Spinal cord (tissue), 10 donors: Measurements from ENCODE around the gene PDZD2. TPM values are rescaled to one million over a fixed set of nuclear protein-coding genes. Genes with fewer than 3 reads are reported as not detected.
"Not testable (repeated sequence)": the region's sequence is repeated elsewhere in the genome, so short reads cannot be mapped to it uniquely, and the experiment has no call there.

Experiments
- DNase-seq, 6 donors: peaks; one replicate each; pipeline versions ENCODE4 v3.0.0 to v3.0.0-alpha.2; 2013 to 2015; ENCODE audit warnings: low spot score in 6 of 6, low read depth in 4 of 6
- H3K27ac ChIP-seq: one replicate; pipeline ENCODE4 v1.5.1; 2013; ENCODE audit warnings: low read depth, low read length, control low read depth
- H3K27me3 ChIP-seq: one replicate; pipeline ENCODE4 v1.6.1; 2013; ENCODE audit warnings: low read length; ENCODE audit not compliant: control insufficient read depth, insufficient read depth
- H3K36me3 ChIP-seq: one replicate; pipeline ENCODE4 v1.6.1; 2013; ENCODE audit warnings: low read length; ENCODE audit not compliant: control insufficient read depth, insufficient read depth
- H3K4me1 ChIP-seq: one replicate; pipeline ENCODE4 v1.6.1; 2013; ENCODE audit warnings: low read length; ENCODE audit not compliant: control insufficient read depth, insufficient read depth
- H3K4me3 ChIP-seq: one replicate; pipeline ENCODE4 v1.5.1; 2013; ENCODE audit warnings: low read depth, low read length, control low read depth
- H3K9me3 ChIP-seq: one replicate; pipeline ENCODE4 v1.6.1; 2013; ENCODE audit warnings: low read length; ENCODE audit not compliant: control insufficient read depth, insufficient read depth
- WGBS: methylation state at CpG from one replicate; pipeline ENCODE4 v1.1.5; 2013; ENCODE audit warnings: missing lambda C conversion rate; ENCODE audit not compliant: insufficient coverage; 5-methylcytosine and 5-hydroxymethylcytosine counted together
- polyA plus RNA-seq, 2 donors: library from polyadenylated mRNA; unstranded; fragments of 120-200 nt; gene quantifications; one replicate each; pipeline ENCODE4 v1.2.1, GENCODE V29; 2013; ENCODE audit not compliant: insufficient read length in 2 of 2
- total RNA-seq, 2 donors: library from RNA; depleted of rRNA in 1 of 2; stranded (reverse); fragments of 120-200 nt in 1 of 2; fragments of >200 nt in 1 of 2; gene quantifications; one replicate each; pipeline versions ENCODE4 v1.2.3 to v1.2.4, GENCODE V29; 2013 to 2014
- donor health status: healthy.

PDZD2 gene
- total and polyA plus RNA-seq, 4 donors = 22.1 to 40.2 (median 34.9) TPM

DNA sequence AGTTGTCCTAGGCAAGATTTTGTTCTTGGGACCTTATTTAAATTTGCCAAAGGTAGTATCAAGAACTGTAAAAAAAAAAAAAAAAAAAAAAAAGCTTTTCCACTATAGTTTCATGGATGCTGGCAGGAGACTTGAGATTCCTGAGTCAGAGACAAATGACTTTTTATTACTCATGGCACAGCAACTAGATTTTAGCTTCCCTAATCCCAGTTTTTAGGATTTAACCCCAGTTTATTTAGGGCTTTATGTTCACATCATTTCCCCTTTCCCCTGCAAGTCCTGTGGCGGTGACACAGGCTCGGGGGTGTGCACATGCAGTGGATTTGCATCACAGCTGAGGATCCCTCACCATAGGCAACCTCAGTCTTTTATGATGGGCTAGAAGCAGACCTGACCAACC, 390.3 kb downstream of the PDZD2 start:
- Histone ChIP-seq H3K27me3 (no peaks in the 10 kb centered on the region), H3K27ac (peak overlapping the region; percentile 6), H3K4me1 (peaks cover 19% of the 10 kb centered on the region), H3K4me3 (no peak overlapping the region), H3K36me3 (no peaks in the 10 kb centered on the region), H3K9me3 (no peaks in the 10 kb centered on the region)
- no peak for DNase-seq
- whole genome bisulfite sequencing = 89% methylated on average over 2 of the region's 2 CpGs

DNA sequence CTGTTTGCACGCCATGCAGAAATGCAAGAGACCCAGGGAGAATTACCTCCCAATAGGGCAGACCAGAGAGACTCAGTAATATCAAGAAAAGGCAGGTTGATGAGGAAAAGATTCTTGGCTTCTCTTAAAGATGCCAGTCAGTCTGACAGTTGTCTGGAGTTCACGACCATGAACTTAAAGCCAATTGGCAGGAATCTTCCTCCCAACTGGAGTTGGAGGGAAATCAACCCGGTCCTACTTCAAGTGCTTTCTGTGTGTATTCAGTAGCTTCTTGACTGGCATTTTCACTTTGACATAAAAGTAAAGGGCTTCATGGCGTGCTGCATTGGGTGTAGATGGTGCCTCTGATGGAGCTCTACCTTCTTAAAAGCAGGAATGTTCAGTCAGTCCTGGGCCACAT, 390.9 kb downstream of the PDZD2 start:
- peak in 1 of 6 donors; percentile 68 for DNase-seq
- Histone ChIP-seq H3K36me3 (no peaks in the 10 kb centered on the region), H3K4me1 (peaks cover 19% of the 10 kb centered on the region), H3K27me3 (no peaks in the 10 kb centered on the region), H3K27ac (peak overlapping the region; percentile 6), H3K9me3 (no peaks in the 10 kb centered on the region), H3K4me3 (no peak overlapping the region)
- 61% methylated on average over 2 of the region's 4 CpGs for WGBS

DNA sequence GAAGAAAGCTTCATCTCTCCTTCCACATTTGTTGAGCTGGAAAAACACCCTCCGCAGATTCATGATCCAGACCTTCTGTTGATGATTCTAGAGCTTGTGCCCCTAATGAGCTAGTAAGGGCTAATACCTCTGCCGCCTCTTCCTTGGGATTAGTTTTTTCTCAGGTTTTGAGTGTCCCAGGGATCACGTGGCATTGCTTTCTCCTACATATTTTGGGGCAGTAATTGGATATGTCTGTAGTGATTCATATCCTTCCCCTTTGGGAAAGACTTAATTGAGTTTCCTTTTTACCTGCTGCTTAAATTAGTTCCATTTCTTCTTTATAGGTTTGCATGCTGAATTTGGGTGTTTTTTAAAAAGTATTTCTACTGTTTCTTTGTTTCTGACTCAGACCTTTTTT, 391.3 kb downstream of the PDZD2 start:
- Histone ChIP-seq H3K36me3 (no peaks in the 10 kb centered on the region), H3K4me3 (no peak overlapping the region), H3K27ac (no peak overlapping the region), H3K27me3 (no peaks in the 10 kb centered on the region), H3K9me3 (no peaks in the 10 kb centered on the region), H3K4me1 (peaks cover 19% of the 10 kb centered on the region)
- WGBS = 60% methylated on average over 1 of the region's 3 CpGs
- DNase-seq = peak in 1 of 6 donors; percentile 22

DNA sequence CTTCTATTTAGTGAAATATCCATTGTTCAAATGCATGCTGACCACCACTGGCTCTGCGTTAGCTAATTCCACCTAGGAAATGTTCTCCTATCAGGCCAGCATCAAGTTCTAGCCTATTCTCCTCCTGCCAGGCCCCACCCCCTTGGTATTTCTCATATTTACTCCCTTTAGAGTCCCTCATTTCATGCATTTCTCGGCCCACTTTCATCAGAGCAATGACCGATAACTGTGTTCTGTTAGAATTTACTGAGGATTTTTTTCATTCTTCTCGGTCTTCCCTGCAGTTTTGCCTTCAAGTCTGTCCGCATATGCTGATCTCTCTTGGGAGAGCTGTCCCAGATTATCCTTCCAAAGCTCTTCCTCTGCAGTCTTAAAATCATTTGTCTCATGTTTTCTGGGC, 391.8 kb downstream of the PDZD2 start:
- peaks cover 19% of the 10 kb centered on the region for H3K4me1 ChIP-seq
- no peaks in the 10 kb centered on the region for H3K27me3 ChIP-seq
- DNase-seq = no peak
- peak overlapping the region; percentile 11 for H3K27ac ChIP-seq
- H3K9me3 ChIP-seq = no peaks in the 10 kb centered on the region
- H3K4me3 ChIP-seq = no peak overlapping the region
- WGBS = 59% methylated on average over 4 of the region's 5 CpGs
- no peaks in the 10 kb centered on the region for H3K36me3 ChIP-seq

- peak overlapping the region; percentile 11 for H3K27ac ChIP-seq
- peaks cover 19% of the 10 kb centered on the region for H3K4me1 ChIP-seq
- WGBS = no CpG with 5 or more reads among the region's 4 CpGs
- H3K4me3 ChIP-seq = no peak overlapping the region
- H3K36me3 ChIP-seq = no peaks in the 10 kb centered on the region
- no peak for DNase-seq
- H3K27me3 ChIP-seq = no peaks in the 10 kb centered on the region
- H3K9me3 ChIP-seq = no peaks in the 10 kb centered on the region
These were observed 392.2 kb downstream of the PDZD2 start for GRCh38 chr5:32031089-32031488.

GRCh38 chr5:32038523-32038922, 399.6 kb downstream of the PDZD2 start:
- Histone ChIP-seq H3K27me3 (no peaks in the 10 kb centered on the region), H3K9me3 (peaks cover 10% of the 10 kb centered on the region), H3K4me1 (peaks cover 3% of the 10 kb centered on the region), H3K27ac (no peak overlapping the region), H3K4me3 (no peak overlapping the region), H3K36me3 (peaks cover 23% of the 10 kb centered on the region)
- no peak for DNase-seq
- no CpG with 5 or more reads among the region's 2 CpGs for WGBS

- not testable (repeated sequence) for H3K27me3 ChIP-seq, DNase-seq, H3K4me3 ChIP-seq, H3K27ac ChIP-seq, H3K4me1 ChIP-seq
- Histone ChIP-seq H3K9me3 (peaks cover 10% of the 10 kb centered on the region), H3K36me3 (peaks cover 23% of the 10 kb centered on the region)
- WGBS = 98% methylated on average over 8 of the region's 22 CpGs
These were observed 400.2 kb downstream of the PDZD2 start for GRCh38 chr5:32039133-32039532.

DNA sequence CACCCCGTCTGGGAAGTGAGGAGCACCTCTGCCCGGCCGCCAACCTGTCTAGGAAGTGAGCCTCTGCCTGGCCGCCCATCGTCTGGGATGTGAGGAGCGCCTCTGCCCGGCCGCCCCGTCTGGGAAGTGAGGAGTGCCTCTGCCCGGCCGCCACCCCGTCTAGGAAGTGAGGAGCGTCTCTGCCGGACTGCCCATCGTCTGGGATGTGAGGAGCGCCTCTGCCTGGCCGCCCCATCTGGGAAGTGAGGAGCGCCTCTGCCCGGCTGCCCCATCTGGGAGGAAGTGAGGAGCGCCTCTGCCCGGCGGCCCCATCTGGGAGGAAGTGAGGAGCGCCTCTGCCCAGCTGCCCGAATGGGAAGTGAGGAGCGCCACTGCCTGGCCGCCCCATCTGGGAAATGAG, 400.7 kb downstream of the PDZD2 start:
- DNase-seq, H3K27ac ChIP-seq, H3K4me3 ChIP-seq, H3K27me3 ChIP-seq, H3K4me1 ChIP-seq: not testable (repeated sequence)
- peaks cover 23% of the 10 kb centered on the region for H3K36me3 ChIP-seq
- 98% methylated on average over 26 of the region's 26 CpGs for WGBS
- H3K9me3 ChIP-seq = peaks cover 10% of the 10 kb centered on the region

DNA sequence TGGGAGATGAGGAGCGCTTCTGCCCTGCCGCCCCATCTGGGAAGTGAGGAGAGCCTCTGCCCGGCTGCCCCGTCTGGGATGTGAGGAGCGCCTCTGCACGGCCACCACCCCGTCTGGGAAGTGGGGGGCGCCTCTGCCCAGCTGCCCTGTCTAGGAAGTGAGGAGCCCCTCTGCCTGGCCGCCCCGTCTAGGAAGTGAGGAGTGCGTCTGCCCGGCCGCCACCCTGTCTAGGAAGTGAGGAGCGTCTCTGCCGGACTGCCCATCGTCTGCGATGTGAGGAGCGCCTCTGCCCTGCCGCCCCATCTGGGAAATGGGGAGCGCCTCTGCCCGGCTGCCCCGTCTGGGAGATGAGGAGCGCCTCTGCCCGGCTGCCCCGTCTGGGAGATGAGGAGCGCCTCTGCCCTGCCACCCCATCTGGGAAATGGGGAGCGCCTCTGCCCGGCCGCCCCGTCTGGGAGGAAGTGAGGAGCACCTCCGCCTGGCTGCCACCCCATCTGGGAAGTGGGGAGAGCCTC, 401.3 kb downstream of the PDZD2 start:
- 97% methylated on average over 31 of the region's 31 CpGs for WGBS
- H3K9me3 ChIP-seq = peaks cover 10% of the 10 kb centered on the region
- not testable (repeated sequence) for H3K27ac ChIP-seq

DNA sequence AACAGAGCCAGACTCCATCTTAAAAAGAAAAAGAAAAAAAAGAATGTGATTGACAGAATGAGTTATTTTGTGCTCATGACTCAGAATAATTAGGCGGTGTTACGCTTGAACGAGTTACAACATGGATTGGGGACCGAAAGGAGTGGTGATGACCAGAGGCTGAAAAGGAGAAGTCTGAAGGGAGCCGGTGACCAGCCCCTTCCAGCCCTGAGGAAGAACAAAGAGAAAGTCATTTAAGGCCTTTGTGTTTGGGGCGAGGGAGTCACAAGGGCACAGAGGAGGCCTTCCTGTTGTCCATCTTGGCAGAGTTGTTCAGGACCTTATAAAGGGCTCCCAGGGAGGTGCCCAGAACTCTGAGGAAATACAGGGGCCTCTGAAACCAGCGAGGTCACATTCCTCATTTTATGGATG, 403.6 kb downstream of the PDZD2 start:
- no peak overlapping the region for H3K27ac ChIP-seq
- H3K36me3 ChIP-seq = peaks cover 19% of the 10 kb centered on the region
- 58% methylated on average over 6 of the region's 7 CpGs for WGBS
- H3K9me3 ChIP-seq = peaks cover 10% of the 10 kb centered on the region
- no peak overlapping the region for H3K4me3 ChIP-seq
- no peak for DNase-seq
- no peaks in the 10 kb centered on the region for H3K27me3 ChIP-seq
- H3K4me1 ChIP-seq = no peaks in the 10 kb centered on the region

More for the DNA sequence above, 401.3 kb downstream of the PDZD2 start:
- H3K36me3 ChIP-seq = peaks cover 23% of the 10 kb centered on the region
- not testable (repeated sequence) for H3K4me3 ChIP-seq, H3K27me3 ChIP-seq, H3K4me1 ChIP-seq, DNase-seq
